Measurements from ENCODE around the gene NHSL1.

The NHSL1 gene

GRCh38 chr6:138393871-138394783 lies 105.2 kb downstream of the NHSL1 start:
- H2AFZ ChIP-seq (ENCODE audit: low read length): 0 out of 2 replicates have a peak overlapping the region, but pooled peaks have one; percentile 9
- TF ChIP-seq CTCF (IDR thresholded peaks at IDR 0.05; ENCODE audit: low read length) (no peak), EZH2phosphoT487 (IDR thresholded peaks at IDR 0.05; ENCODE audit: low read length) (no peak), EZH2 (optimal IDR thresholded peaks at IDR 0.05; ENCODE audit: low read depth, low read length) (no peak)
- peak overlapping the region; percentile 35; the same call in 1 of the 2 replicates for H3K4me2 ChIP-seq (ENCODE audit: low read depth, low read length)
- no peaks in the 10 kb centered on the region for H3K27me3 ChIP-seq (replicated peaks; ENCODE audit: insufficient read depth, low read length)
- peaks cover 10% of the 10 kb centered on the region for H3K4me1 ChIP-seq (ENCODE audit: low read length)
- H3K9me2 ChIP-seq (replicated peaks; ENCODE audit: insufficient read depth, low read length): no peaks in the 10 kb centered on the region
- no peaks in the 10 kb centered on the region for H3K9me3 ChIP-seq (replicated peaks; ENCODE audit: insufficient read depth, low read length)
- H3K79me2 ChIP-seq (ENCODE audit: low read length): no peaks in the 10 kb centered on the region
- no peaks in the 10 kb centered on the region for H4K20me1 ChIP-seq (ENCODE audit: insufficient read depth, low read length)
- H3F3A ChIP-seq (ENCODE audit: insufficient read depth, low read length): no peaks in the 10 kb centered on the region
- H3K27ac ChIP-seq (ENCODE audit: low read length): peak overlapping the region; percentile 33; the same call in 1 of the 2 replicates
- H3K9ac ChIP-seq (ENCODE audit: low read length): no peak overlapping the region
- no peaks in the 10 kb centered on the region for H3K36me3 ChIP-seq (replicated peaks; ENCODE audit: insufficient read depth, low read length)
- no peak overlapping the region for H3K4me3 ChIP-seq (ENCODE audit: low read length)
- no peak for DNase-seq

- Histone ChIP-seq H3K9me3 (replicated peaks; ENCODE audit: insufficient read depth, low read length) (no peaks in the 10 kb centered on the region), H3K4me2 (ENCODE audit: low read depth, low read length) (no peak overlapping the region), H2AFZ (ENCODE audit: low read length) (no peak overlapping the region), H4K20me1 (ENCODE audit: insufficient read depth, low read length) (no peaks in the 10 kb centered on the region), H3F3A (ENCODE audit: insufficient read depth, low read length) (no peaks in the 10 kb centered on the region), H3K9me2 (replicated peaks; ENCODE audit: insufficient read depth, low read length) (no peaks in the 10 kb centered on the region), H3K9ac (ENCODE audit: low read length) (no peak overlapping the region), H3K4me1 (ENCODE audit: low read length) (peaks cover 9% of the 10 kb centered on the region), H3K27me3 (replicated peaks; ENCODE audit: insufficient read depth, low read length) (no peaks in the 10 kb centered on the region), H3K4me3 (ENCODE audit: low read length) (no peak overlapping the region), H3K36me3 (replicated peaks; ENCODE audit: insufficient read depth, low read length) (no peaks in the 10 kb centered on the region), H3K79me2 (ENCODE audit: low read length) (no peaks in the 10 kb centered on the region), H3K27ac (ENCODE audit: low read length) (no peak overlapping the region)
- DNase-seq: no peak
- TF ChIP-seq EZH2phosphoT487 (IDR thresholded peaks at IDR 0.05; ENCODE audit: low read length): no peak
- no peak for TF ChIP-seq CTCF (IDR thresholded peaks at IDR 0.05; ENCODE audit: low read length)
- TF ChIP-seq EZH2 (optimal IDR thresholded peaks at IDR 0.05; ENCODE audit: low read depth, low read length): no peak
Observed at GRCh38 chr6:138389551-138389950, 109.7 kb downstream of the NHSL1 start.

- no peaks in the 10 kb centered on the region for H3K79me2 ChIP-seq (ENCODE audit: low read length)
- no peaks in the 10 kb centered on the region for H4K20me1 ChIP-seq (ENCODE audit: insufficient read depth, low read length)
- no peak overlapping the region for H3K9ac ChIP-seq (ENCODE audit: low read length)
- no peak for TF ChIP-seq EZH2 (optimal IDR thresholded peaks at IDR 0.05; ENCODE audit: low read depth, low read length)
- no peak for TF ChIP-seq EZH2phosphoT487 (IDR thresholded peaks at IDR 0.05; ENCODE audit: low read length)
- no peak for TF ChIP-seq CTCF (IDR thresholded peaks at IDR 0.05; ENCODE audit: low read length)
- no peak for DNase-seq
- H3K27me3 ChIP-seq (replicated peaks; ENCODE audit: insufficient read depth, low read length): no peaks in the 10 kb centered on the region
- H3K9me2 ChIP-seq (replicated peaks; ENCODE audit: insufficient read depth, low read length): no peaks in the 10 kb centered on the region
- no peaks in the 10 kb centered on the region for H3K9me3 ChIP-seq (replicated peaks; ENCODE audit: insufficient read depth, low read length)
- no peak overlapping the region for H3K27ac ChIP-seq (ENCODE audit: low read length)
- H3K4me3 ChIP-seq (ENCODE audit: low read length): no peak overlapping the region
- no peak overlapping the region for H3K4me2 ChIP-seq (ENCODE audit: low read depth, low read length)
- H3K4me1 ChIP-seq (ENCODE audit: low read length): no peaks in the 10 kb centered on the region
- H3K36me3 ChIP-seq (replicated peaks; ENCODE audit: insufficient read depth, low read length): no peaks in the 10 kb centered on the region
- no peak overlapping the region for H2AFZ ChIP-seq (ENCODE audit: low read length)
- H3F3A ChIP-seq (ENCODE audit: insufficient read depth, low read length): no peaks in the 10 kb centered on the region
Observed at GRCh38 chr6:138387577-138388368, 111.5 kb downstream of the NHSL1 start.

All from MM.1S (cell line).